HG03095 (cell line): ENCODE data around the gene SSX4B.
"Not testable (repeated sequence)": the region's sequence is repeated elsewhere in the genome, so short reads cannot be mapped to it uniquely, and the experiment has no call there.

Source experiments
- ATAC-seq: cut with Tn5 transposase; IDR thresholded peaks from one replicate; pipeline ENCODE4 v1.9.1; 2021; ENCODE audit warnings: moderate library complexity; ENCODE audit not compliant: unreplicated experiment

The SSX4B gene

GRCh38 chrX:48411860-48412259 lies at the start of gene SSX4B:
Gene SSX4B, minus strand, starts transcription at chrX:48411960. Its CDS starts 588 bp downstream, at chrX:48411372.
- ATAC-seq, result not testable (repeated sequence)

- ATAC-seq, result no peak
Observed at GRCh38 chrX:48460606-48461005, 48.8 kb upstream of the SSX4B start.

GRCh38 chrX:48460031-48460430 lies 48.3 kb upstream of the SSX4B start:
- ATAC-seq, result no peak

- ATAC-seq, result no peak
Observed at GRCh38 chrX:48459483-48459882, 47.7 kb upstream of the SSX4B start.

- no peak for ATAC-seq
Observed at GRCh38 chrX:48458711-48459110, 47.0 kb upstream of the SSX4B start.

- no peak for ATAC-seq
Observed at GRCh38 chrX:48456628-48457331, 45.0 kb upstream of the SSX4B start.

GRCh38 chrX:48451708-48452107 lies 39.9 kb upstream of the SSX4B start:
- no peak for ATAC-seq

- ATAC-seq, result no peak
Observed at GRCh38 chrX:48450076-48450475, 38.3 kb upstream of the SSX4B start.

- ATAC-seq, result not testable (repeated sequence)
Observed at GRCh38 chrX:48447201-48447600, 35.4 kb upstream of the SSX4B start.

- ATAC-seq, result not testable (repeated sequence)
Observed at GRCh38 chrX:48433713-48434112, 22.0 kb upstream of the SSX4B start.

- not testable (repeated sequence) for ATAC-seq
Observed at GRCh38 chrX:48430166-48430565, 18.4 kb upstream of the SSX4B start.

- not testable (repeated sequence) for ATAC-seq
Observed at GRCh38 chrX:48429606-48430005, 17.8 kb upstream of the SSX4B start.

GRCh38 chrX:48427027-48427716 lies 15.4 kb upstream of the SSX4B start:
- not testable (repeated sequence) for ATAC-seq

- ATAC-seq, result not testable (repeated sequence)
Observed at GRCh38 chrX:48397825-48398224, 13.9 kb downstream of the SSX4B start.

- ATAC-seq, result not testable (repeated sequence)
Observed at GRCh38 chrX:48396931-48397330, 14.8 kb downstream of the SSX4B start.

- not testable (repeated sequence) for ATAC-seq
Observed at GRCh38 chrX:48383239-48383638, 28.5 kb downstream of the SSX4B start, which contains the start of gene SSX4. Gene SSX4, plus strand, starts transcription at chrX:48383539. Its CDS starts 515 bp downstream, at chrX:48384054.

- not testable (repeated sequence) for ATAC-seq
Observed at GRCh38 chrX:48370408-48370807, 41.4 kb downstream of the SSX4B start.

- not testable (repeated sequence) for ATAC-seq
Observed at GRCh38 chrX:48367717-48368408, 43.9 kb downstream of the SSX4B start.

- ATAC-seq, result not testable (repeated sequence)
Observed at GRCh38 chrX:48359281-48359680, 52.5 kb downstream of the SSX4B start.

- no peak for ATAC-seq
Observed at GRCh38 chrX:48357681-48358080, 54.1 kb downstream of the SSX4B start.

- ATAC-seq, result not testable (repeated sequence)
Observed at GRCh38 chrX:48356315-48357094, 55.3 kb downstream of the SSX4B start, which contains the start of gene SSX3. Gene SSX3, minus strand, starts transcription at chrX:48356703. Its CDS starts 1,454 bp downstream, at chrX:48355249.
